ENCODE data around the gene PPP1R9A.

DNA sequence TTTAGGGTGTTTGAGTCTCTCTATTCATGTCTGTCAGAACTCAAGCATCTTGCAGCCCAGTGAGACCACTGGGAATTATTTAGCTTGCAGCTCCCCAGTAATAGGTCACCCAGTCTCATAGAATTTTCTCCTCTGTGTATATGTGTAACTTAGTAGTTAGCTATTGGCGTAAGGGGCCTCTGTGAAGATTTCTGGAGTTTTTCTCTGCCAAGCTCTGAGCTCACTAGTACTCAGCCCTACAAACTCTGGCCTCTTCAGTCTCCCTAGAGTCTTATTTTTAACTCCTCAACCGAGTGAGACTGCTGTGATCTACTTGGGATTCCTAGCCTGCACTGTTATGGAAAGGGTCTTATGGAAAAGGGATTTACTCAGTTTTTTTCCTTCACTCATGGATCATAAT, 90.2 kb downstream of the PPP1R9A start:
- TF ChIP-seq TAF1 (IDR thresholded peaks at IDR 0.05; ENCODE audit: low read depth) = no peak
- TF ChIP-seq, protein P1, sequence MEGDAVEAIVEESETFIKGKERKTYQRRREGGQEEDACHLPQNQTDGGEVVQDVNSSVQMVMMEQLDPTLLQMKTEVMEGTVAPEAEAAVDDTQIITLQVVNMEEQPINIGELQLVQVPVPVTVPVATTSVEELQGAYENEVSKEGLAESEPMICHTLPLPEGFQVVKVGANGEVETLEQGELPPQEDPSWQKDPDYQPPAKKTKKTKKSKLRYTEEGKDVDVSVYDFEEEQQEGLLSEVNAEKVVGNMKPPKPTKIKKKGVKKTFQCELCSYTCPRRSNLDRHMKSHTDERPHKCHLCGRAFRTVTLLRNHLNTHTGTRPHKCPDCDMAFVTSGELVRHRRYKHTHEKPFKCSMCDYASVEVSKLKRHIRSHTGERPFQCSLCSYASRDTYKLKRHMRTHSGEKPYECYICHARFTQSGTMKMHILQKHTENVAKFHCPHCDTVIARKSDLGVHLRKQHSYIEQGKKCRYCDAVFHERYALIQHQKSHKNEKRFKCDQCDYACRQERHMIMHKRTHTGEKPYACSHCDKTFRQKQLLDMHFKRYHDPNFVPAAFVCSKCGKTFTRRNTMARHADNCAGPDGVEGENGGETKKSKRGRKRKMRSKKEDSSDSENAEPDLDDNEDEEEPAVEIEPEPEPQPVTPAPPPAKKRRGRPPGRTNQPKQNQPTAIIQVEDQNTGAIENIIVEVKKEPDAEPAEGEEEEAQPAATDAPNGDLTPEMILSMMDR (IDR thresholded peaks at IDR 0.05; ENCODE audit: poor library complexity, severe bottlenecking) = no peak
- TF ChIP-seq RAD21 (conservative IDR thresholded peaks at IDR 0.05) = no peak
- TF ChIP-seq EP300 (conservative IDR thresholded peaks at IDR 0.05; ENCODE audit: poor library complexity, severe bottlenecking) = no peak
- no peak for TF ChIP-seq EZH2 (IDR thresholded peaks at IDR 0.05; ENCODE audit: borderline replicate concordance, insufficient read depth, low read length, poor library complexity, severe bottlenecking)
- TF ChIP-seq, protein P2, sequence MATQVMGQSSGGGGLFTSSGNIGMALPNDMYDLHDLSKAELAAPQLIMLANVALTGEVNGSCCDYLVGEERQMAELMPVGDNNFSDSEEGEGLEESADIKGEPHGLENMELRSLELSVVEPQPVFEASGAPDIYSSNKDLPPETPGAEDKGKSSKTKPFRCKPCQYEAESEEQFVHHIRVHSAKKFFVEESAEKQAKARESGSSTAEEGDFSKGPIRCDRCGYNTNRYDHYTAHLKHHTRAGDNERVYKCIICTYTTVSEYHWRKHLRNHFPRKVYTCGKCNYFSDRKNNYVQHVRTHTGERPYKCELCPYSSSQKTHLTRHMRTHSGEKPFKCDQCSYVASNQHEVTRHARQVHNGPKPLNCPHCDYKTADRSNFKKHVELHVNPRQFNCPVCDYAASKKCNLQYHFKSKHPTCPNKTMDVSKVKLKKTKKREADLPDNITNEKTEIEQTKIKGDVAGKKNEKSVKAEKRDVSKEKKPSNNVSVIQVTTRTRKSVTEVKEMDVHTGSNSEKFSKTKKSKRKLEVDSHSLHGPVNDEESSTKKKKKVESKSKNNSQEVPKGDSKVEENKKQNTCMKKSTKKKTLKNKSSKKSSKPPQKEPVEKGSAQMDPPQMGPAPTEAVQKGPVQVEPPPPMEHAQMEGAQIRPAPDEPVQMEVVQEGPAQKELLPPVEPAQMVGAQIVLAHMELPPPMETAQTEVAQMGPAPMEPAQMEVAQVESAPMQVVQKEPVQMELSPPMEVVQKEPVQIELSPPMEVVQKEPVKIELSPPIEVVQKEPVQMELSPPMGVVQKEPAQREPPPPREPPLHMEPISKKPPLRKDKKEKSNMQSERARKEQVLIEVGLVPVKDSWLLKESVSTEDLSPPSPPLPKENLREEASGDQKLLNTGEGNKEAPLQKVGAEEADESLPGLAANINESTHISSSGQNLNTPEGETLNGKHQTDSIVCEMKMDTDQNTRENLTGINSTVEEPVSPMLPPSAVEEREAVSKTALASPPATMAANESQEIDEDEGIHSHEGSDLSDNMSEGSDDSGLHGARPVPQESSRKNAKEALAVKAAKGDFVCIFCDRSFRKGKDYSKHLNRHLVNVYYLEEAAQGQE (IDR thresholded peaks at IDR 0.05; ENCODE audit: borderline replicate concordance) = no peak
- TF ChIP-seq SMC3 (conservative IDR thresholded peaks at IDR 0.05; ENCODE audit: poor library complexity) = no peak
- TF ChIP-seq POLR2AphosphoS5 (IDR thresholded peaks at IDR 0.05) = no peak
- TF ChIP-seq MXI1 (conservative IDR thresholded peaks at IDR 0.05; ENCODE audit: poor library complexity, severe bottlenecking) = no peak

Measured in neural cell (in vitro differentiated cells).